ENCODE data around the gene IFT20. TPM values are rescaled to one million over a fixed set of nuclear protein-coding genes. Genes with fewer than 3 reads are reported as not detected.
"Not testable (repeated sequence)": the region's sequence is repeated elsewhere in the genome, so short reads cannot be mapped to it uniquely, and the experiment has no call there.

The IFT20 gene
- total RNA-seq, 1 donor from 2014 or later = 18.8 TPM

- intact Hi-C loops (cut with micrococcal nuclease) = loop anchor here (2.0 to 10.0 kb wide), 2 partner anchors 53 to 273 kb away; partner anchors contain the start of genes NLK, SARM1 and VTN
Measured at GRCh38 chr17:28317966-28318758, 17.1 kb downstream of the IFT20 start.

- intact Hi-C loops (cut with micrococcal nuclease) = loop anchor here (10.0 kb wide), 1 partner anchor 273 kb away; the partner anchor contains the start of gene NLK
Measured at GRCh38 chr17:28317099-28317965, 17.9 kb downstream of the IFT20 start.

- intact Hi-C loops (cut with micrococcal nuclease) = loop anchor here (10.0 kb wide), 1 partner anchor 271 kb away; the partner anchor contains the start of gene NLK
Measured at GRCh38 chr17:28315846-28316705, 19.2 kb downstream of the IFT20 start.

DNA sequence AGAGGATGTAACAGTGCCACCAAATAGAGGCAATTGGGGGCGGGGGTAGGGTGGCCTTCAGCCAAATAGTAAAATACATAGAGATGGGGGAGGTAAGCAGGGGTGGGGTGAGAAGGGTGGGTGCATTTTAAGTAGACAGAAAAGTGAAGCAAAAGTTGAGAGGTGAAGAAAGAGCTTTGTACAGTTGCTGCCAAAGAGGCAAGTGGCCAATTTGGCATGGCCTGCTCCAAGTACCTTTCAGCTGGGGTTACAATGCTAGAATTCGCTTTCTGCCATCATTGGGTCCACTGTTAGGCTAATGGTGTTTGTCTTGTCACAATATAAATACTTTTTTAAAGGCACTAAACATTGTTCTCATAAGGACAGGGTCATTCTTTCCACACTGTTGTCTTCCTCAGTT, 21.4 kb downstream of the IFT20 start:
- intact Hi-C loops (cut with micrococcal nuclease) = loop anchor here (10.0 kb wide), 1 partner anchor 269 kb away; the partner anchor contains the start of gene NLK

- intact Hi-C loops (cut with micrococcal nuclease) = no loop called here
Measured at GRCh38 chr17:28306954-28307401, 28.3 kb downstream of the IFT20 start.

GRCh38 chr17:28298449-28298848, 36.8 kb downstream of the IFT20 start:
- intact Hi-C loops (cut with micrococcal nuclease) = no loop called here

DNA sequence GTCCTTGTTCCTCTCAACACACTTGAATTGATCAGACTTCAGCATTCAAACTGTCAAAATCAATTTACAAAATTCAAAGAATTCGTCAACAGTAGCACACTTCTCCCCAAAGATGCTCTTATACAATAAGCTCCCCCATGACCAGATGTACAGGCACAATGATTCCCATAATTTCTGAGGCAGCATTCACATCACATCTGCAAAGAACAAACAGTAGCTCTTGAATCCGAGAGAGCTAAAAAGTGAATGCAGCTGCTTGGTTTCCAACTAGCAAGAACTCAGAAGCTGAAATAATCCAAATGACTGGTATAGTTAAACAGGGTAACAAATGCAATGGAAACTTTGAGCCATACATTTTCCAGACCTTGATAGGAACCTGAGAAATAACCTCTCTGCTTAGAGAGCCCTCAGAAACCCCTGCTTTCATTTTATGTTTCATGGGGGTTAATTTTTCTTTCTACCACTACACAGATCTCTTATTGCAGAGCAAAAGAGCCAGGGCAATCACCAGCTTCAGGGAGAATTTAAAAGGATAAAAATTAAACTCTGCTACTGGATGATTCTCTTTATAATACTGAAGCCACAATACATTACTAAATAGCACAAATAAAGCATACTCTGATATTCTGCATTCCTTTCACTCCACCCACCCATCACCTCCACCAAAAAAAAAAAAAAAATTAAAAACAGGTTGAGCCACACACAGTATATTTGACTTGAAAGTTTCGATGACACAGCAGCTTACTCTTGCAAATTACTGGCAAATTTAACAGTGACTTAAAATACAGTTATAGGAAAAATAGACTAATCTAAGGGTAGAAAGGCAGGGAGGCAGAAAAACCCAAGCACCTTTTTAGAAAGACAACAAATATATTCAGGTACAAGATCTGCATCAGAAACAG, 39.3 kb downstream of the IFT20 start:
- intact Hi-C loops (cut with micrococcal nuclease) = no loop called here

DNA sequence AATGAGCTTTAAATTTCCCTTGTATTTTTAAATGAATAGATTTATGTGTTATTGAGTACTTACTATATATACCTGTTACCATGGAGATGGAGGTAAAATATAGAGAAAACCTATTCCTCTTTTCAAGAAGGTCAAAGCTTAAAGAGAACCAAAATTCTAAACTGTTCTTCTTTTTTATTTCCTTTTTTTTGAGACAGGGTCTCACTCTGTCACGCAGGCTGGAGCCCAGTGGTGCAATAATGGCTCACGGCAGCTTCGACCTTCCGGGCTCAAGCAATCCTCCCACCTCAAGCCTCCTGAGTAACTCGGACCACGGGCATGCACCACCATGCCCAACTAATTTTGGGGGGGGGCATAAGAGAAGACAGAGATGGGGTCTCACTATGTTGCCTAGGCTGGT, 41.3 kb downstream of the IFT20 start:
- intact Hi-C loops (cut with micrococcal nuclease) = no loop called here

DNA sequence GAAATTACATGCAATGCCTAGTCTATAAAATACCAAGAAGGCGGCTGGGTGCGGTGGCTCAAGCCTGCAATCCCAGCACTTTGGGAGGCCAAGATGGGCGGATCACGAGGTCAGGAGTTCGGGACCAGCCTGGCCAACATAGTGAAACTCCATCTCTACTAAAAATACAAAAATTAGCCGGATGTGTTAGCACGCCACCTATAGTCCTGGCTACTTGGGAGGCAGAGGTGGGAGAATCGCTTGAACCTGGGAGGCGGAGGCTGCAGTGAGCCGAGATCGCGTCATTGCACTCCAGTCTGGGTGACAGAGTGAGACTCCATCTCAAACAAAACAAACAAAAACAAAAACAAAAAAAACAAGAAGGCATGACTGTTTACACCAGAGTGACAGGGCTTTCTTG, 42.4 kb downstream of the IFT20 start:
- intact Hi-C loops (cut with micrococcal nuclease) = not testable (repeated sequence)

DNA sequence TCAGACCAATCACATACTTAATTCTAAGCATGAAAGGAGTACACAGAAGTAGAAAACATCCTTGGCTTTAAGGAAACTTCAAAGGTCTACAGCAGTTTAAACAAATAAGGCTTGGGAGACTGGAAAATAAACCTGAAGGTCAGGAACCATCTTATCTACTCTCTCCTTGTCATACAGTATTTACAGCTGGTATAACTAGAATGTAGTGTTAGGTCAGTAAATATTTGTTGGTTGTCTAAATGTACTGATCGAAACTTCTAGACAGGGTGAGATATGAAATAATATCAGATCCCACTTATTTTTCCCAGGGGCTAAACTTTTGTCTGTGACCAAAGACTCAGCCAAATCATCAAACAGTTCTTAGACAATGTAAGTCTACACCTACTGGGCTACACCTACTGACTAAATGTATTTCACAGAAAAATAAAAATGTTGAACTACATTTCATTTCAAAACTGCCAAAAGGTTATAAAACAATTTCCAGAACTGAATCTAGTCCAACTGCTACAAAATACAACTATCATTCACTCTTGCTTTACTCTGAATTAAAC, 43.4 kb downstream of the IFT20 start:
- intact Hi-C loops (cut with micrococcal nuclease) = no loop called here

- intact Hi-C loops (cut with micrococcal nuclease) = no loop called here
Measured at GRCh38 chr17:28290703-28291102, 44.6 kb downstream of the IFT20 start.

DNA sequence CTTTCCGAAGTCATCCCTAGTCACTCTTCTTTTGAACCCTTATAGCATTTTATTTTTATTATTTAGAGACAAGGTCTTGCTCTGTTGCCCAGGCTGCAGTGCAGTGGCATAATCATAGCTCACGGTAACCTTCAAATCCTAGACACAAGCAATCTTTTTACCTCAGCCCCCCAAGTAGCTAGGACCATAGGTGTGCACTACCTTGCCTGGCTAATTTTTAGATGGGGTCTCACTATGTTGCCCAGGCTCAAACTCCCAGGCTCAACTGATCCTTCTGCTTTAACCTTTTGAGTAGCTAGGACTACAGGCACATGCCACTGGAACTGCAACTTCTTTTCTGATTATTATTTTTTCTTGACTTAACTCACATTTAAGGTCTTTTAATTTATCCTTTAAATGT, 49.3 kb downstream of the IFT20 start:
- intact Hi-C loops (cut with micrococcal nuclease) = no loop called here

DNA sequence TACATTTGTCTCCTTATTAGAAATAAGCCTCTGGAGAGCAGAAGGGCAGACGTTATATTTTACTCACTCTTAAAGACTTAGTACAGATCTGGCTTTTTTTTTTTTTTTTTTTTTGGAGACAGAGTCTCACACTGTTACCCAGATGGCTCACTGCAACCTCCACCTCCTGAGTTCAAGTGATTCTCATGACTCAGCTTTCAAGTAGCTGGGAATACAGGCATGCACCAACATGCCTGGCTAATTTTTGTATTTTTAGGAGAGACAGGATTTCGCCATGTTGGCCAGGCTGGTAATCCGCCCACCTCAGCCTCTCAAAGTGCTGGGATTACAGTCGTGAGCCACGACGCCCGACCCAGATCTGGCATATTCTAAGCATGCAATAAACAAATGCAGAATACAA, 52.7 kb downstream of the IFT20 start:
- intact Hi-C loops (cut with micrococcal nuclease) = no loop called here

GRCh38 chr17:28280826-28281225, 54.4 kb downstream of the IFT20 start:
- intact Hi-C loops (cut with micrococcal nuclease) = no loop called here

GRCh38 chr17:28279411-28279810, 55.9 kb downstream of the IFT20 start:
- intact Hi-C loops (cut with micrococcal nuclease) = no loop called here

Other genes starting within 250 kb of the IFT20 start
- gene TMEM97, start 16.3 kb downstream of the IFT20 start, total RNA-seq = 33.3 and 34.4 TPM in 2 replicates
- gene TNFAIP1, start 289 bp upstream of the IFT20 start, total RNA-seq = 18.7 and 20.3 TPM in 2 replicates
- gene POLDIP2, start 22.1 kb upstream of the IFT20 start, total RNA-seq = 68.0 and 70.2 TPM in 2 replicates
- not detected in 2 replicates for gene SEBOX, start 29.7 kb upstream of the IFT20 start, total RNA-seq
- gene VTN, start 34.8 kb upstream of the IFT20 start, total RNA-seq = 0.23 and 0.45 TPM in 2 replicates
- 21.0 and 22.8 TPM in 2 replicates for gene SARM1, start 36.2 kb upstream of the IFT20 start, total RNA-seq
- gene SLC46A1, start 70.7 kb upstream of the IFT20 start, total RNA-seq = 2.8 and 3.1 TPM in 2 replicates
- gene SLC13A2, start 138.2 kb upstream of the IFT20 start, total RNA-seq = not detected in 2 replicates
- not detected in 2 replicates for gene FOXN1, start 170.9 kb upstream of the IFT20 start, total RNA-seq
- 43.5 and 47.8 TPM in 2 replicates for gene UNC119, start 217.2 kb upstream of the IFT20 start, total RNA-seq
- gene PIGS, start 236.1 kb upstream of the IFT20 start, total RNA-seq = 59.9 and 66.6 TPM in 2 replicates
- gene ALDOC, start 241.4 kb upstream of the IFT20 start, total RNA-seq = 94.6 and 103 TPM in 2 replicates

Measured in T-helper 2 cell treated with Interferon-gamma antibody and Interleukin-4, amounts not matched to agents 100 ng/mL and 5 ng/mL, for 36 hours (primary cell).